KBM-7 (cell line): Measurements from ENCODE around the gene EIF4A3.
"Not testable (repeated sequence)": the region's sequence is repeated elsewhere in the genome, so short reads cannot be mapped to it uniquely, and the experiment has no call there.

Experiments
- DNase-seq: peaks from one replicate; pipeline ENCODE4 v3.0.0-alpha.2; 2015
- in situ Hi-C: fragments of 300-500 bp; cut with MboI; formaldehyde crosslinking; loops from 2 replicates; pipeline ENCODE4 v1.14.3; 2020; ENCODE audit warnings: low sequenced_read_pairs, low pct_unique_long_range_greater_than_20kb, mixed read lengths

EIF4A3 gene

DNA sequence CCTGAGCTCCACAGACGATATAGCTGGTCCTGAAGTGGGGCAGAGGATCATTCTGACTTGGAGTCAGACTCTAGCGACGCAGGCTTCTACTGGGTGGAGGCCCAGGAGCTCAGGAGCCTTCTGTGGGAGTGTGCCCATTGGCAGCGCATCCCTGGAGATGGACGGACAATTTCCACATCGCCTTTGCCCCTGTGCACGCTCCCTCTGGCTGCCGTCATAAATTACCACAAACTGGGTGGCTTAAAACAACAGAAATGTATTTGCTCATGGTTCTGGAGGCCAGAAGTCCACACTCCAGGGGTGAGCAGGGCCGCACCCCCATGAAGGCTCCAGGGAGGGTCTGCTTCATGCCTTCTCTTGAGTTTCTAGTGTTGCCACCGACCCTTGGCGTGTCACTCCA lies 29.8 kb upstream of the EIF4A3 start:
- DNase-seq, result no peak
- in situ Hi-C loops, result no loop called here

DNA sequence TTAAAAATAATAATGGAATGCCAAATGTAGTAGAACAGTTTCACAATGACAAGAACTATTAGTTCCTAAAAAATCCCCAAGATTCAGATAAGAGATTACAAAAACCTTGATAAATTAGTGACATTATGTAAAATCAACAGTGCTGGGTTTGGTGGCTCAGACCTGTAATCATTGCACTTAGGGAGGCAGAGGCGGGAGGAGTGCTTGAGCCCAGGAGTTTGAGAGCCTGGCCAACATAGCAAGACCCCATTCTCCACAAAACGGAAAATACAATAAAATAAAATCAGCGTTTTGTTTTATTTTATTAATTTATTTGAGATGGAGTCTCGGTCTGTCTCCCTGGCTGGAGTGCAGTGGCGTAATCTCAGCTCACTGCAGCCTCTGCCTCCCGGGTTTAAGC lies 27.0 kb upstream of the EIF4A3 start:
- in situ Hi-C loops, result no loop called here
- no peak for DNase-seq

DNA sequence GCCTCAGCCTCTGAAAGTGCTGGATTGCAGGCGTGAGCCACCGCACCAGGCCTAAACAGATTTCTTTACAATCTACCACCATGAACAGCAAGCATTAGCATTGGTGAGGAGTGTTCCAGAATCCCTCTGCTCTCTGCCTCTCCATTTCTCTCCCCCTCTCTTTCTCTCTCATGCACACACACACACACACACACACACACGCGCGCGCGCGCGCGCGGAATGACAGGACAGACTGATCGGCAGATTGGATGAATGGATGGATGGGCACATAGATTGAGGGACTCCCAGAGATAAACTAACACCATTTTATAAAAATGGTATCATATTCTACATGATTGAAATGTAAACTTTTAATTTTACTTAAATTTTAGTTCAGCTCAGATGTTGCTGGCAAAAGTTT lies 26.2 kb upstream of the EIF4A3 start:
- in situ Hi-C loops, result no loop called here

DNA sequence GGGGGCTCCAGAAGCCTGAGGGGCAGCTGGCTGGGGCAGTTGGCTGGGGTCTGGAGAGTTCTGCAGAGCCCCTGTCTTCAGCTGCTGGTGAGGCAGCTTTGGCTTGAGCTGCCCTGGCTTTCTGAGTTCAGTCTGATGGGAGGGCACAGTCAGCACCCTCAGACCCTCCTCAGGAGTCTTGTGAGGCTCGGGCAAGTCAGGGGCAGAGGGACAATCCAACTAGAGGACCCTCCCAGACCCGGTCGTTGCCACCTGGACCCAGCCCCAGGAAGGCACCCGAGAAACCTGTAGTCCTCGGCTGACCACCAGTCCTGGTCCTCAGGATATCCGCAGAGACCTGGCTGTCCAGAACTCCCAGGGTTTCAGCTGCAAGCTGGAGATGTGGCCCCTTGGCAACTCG lies 24.8 kb upstream of the EIF4A3 start:
- no peak for DNase-seq
- in situ Hi-C loops, result no loop called here

More for the DNA sequence above, 26.2 kb upstream of the EIF4A3 start:
- no peak for DNase-seq

DNA sequence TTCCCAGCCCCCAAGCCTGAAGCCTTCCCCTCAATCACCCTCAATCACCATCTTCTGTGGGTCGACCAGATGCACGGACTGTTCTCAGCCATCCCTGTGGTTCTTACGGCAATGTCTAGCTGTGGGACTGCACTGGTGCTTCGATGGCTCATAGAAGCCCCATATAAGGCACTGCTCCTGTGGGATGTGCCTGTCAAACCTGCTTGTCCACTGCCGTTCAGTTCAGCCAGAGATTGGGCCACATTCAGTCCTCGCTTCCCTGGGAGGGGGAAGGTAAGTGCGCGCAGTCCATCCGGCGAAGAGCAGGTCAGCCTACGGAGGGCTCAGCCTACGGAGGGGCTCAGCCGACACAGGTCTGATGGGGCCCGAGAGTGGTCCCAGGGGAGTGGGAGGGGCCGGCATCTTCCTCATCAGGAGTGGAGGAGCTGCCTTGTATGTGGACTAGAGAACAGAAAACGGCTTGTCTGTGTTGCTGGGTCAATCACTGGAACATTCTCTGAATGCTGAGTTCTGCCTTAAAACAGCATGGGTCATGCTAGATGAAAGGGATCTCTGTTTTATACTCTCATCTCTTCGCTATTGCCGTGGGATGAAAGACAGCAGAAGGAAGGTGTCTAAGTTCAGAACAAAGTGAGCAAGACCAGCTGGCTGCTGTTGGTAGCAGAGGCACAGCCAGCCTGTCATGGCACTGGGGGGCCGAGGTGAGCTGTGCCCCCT lies 23.0 kb upstream of the EIF4A3 start, which contains the start of gene CARD14:
CARD14 (plus strand) TSS at position 247 of the 717 bp plus-strand sequence. CDS start 11,409 bp downstream, outside the sequence.
- DNase-seq, result no peak
- in situ Hi-C loops, result no loop called here

DNA sequence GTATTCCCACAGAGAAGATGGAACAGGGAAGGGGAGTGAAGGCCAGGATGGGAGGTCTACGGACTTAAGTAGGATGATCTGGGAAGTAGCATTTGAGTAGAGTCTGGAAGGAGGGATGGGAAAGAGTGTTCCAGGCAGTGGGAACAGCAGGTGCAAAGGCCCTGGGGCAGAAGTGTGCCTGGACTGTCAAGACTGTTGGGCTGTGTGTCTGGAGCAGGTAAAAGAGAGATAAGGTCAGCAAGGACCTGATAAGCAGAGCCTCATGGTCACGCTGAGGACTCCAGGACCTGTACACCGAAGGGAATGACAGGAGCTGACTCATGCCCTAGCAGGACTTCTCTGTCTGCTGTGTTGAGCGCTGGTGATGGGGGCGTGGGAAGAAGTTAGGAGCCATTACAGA lies 22.2 kb upstream of the EIF4A3 start:
- in situ Hi-C loops, result no loop called here
- no peak for DNase-seq

DNA sequence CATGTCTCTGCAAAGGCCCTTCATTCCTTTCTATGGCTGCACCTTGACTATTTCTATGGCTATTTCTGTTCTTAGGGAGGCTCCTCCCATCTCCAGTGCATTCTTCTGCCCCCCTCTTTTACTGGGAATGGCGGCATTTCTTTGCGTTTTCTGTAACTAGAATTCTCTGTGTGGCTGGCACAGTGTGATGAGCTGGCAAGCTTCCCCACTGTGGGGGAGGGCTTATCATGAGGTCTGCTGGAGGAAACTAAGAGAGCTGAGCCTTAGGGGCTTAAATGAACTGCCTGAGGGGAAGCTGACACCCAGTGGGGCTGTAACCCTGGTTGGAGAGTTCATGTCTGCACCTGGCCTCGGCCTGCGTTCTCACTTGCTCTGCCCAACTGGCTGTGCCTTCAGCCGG lies 21.4 kb upstream of the EIF4A3 start:
- in situ Hi-C loops, result no loop called here
- peak; percentile 21 for DNase-seq

DNA sequence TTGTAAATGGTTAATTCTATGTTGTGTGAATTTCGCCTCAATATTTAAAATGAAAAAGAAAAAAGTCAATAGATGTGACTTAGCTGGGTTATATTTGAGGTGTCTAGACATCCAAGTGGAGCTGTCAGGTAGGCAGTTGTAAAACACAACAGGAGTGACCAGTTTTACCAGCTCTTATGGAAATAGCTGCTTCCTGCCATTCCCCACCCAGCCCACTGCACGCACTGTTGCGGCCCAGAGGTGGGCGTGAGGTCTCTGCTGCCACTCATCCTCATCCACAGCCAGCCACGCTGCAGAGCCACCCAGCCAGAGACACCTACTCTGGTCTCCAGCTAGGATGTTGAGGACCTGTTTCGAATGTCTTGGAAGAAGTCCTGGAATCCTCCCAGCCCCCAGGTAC lies 19.5 kb upstream of the EIF4A3 start:
- DNase-seq, result no peak
- in situ Hi-C loops, result no loop called here

DNA sequence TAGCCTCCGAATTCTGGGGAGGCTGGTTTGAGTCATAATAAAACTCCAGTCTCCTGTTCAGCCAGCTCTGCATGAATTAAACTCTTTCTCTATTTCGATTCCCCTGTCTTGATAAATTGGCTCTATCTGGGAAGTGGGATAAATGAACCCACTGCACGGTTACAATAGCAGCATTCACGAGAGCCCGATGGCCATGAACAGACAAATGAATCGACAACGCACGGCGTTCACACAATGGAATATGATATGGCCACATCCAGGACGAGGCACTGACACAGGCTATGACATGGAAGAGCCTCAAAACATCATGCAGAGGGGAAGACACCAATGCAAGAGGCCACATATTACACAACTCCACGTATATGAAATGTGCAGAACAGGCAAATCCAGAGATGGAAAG lies 17.3 kb upstream of the EIF4A3 start:
- in situ Hi-C loops, result no loop called here
- DNase-seq, result no peak

DNA sequence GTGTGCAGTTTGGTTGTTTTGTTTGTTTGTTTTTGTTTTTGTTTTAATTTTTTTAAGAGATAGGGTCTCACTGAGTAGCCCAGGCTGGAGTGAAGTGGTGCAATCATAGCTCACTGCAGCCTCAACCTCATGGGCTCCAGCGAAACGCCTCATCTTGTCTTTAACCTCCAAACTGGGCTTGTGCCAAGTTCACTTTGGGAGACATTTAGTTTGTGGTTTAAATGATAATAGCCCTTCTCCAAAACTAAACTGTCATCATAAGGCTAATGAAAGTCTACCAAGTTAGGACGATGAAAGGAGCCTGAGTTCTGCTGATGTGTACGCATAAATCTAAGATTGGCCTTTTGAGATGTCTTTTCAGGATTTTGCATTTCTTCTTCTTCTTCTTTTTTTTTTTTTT lies 16.4 kb upstream of the EIF4A3 start:
- DNase-seq, result no peak
- in situ Hi-C loops, result no loop called here

DNA sequence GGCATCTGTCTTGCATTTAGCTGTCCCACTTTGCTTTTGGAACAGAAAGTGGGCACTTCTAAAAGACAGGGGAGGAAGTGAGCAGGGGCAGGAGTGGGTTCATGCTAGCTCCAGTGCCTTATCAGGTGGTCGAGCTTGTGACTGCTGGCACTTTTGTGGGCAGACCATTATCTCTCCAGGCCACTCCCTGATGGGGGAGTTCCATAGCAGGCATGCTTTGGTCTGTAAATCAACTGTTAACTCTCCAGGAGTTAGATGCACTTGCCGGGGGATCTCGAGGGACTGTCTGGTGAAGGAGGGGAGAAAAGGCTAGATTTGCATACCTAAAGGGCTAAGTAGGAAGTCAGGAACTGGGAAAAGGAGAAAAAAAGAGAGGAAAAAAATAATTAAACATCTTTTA lies 13.6 kb upstream of the EIF4A3 start:
- DNase-seq, result no peak
- in situ Hi-C loops, result no loop called here

DNA sequence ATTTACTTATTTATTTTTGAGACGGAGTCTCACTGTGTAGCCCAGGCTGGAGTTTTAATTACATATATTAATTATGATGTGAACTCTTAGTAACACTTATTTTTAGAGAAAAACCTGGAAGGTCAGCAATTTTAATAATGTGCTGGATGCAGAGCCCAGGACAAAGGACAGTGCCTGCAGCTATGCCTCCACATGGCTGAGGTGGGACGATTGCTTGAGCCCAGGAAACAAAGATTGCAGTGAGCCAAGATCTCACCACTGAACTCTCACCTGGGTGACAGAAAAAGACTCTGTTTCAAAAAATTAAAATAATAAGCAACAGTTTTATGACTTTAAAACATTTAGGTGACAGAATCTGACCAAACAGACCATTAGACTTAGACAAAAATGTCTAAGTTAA lies 11.9 kb upstream of the EIF4A3 start:
- in situ Hi-C loops, result no loop called here
- DNase-seq, result no peak

DNA sequence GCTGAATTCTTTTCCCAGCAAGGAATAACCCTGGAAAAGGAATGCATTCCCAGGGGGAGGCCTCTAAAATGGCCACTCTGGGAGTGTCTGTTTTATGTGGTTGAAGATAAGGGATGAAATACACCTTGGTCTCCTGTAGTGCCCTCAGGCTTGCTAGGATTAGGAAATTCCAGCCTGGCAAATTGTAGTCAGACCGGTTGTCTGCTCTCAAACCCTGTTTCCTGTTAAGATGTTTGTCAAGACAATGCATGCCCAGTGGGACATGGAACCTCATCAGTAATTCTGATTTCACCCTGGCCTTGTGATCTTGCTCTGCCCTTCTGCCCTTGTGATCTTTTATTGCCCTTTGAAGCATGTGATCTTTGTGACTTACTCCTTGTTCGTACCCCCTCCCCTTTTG lies 8.7 kb upstream of the EIF4A3 start:
- in situ Hi-C loops, DNase-seq: not testable (repeated sequence)

DNA sequence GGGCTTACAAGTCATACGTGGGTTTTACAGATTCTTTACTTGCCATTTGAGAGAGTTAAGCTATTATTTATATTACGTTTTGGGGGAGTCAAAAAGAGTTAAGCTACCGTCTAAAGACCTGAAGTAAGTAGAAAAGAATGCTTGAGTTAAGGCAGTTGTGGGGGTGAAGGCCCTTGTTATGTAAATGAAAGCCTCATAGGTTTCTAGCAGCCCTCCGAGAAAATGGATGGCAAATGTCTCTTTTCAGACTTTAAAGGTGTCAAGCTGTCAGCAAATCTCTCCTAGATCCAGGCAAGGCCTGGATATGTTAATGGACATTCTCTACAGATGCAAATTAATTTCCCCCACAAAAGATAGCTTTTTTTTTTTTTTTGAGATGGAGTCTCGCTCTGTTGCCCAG lies 7.2 kb upstream of the EIF4A3 start:
- DNase-seq, result no peak

DNA sequence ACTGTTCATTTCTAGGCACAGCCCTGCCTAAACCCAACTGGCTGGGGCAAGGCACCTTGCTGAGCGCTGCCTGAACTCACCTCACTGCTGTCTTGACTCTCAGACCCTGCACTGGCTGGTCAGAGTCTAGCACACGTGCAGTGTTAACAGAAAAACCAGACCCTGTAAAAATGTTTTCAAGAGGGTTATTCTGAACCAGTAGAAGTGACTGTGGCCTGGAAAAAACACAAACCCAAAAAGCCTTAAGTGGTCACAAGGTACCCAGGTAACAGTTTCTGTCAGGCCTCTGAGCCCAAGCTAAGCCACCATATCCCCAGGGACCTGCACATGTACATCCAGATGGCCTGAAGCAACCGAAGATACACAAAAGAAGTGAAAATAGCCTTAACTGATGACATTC lies 6.1 kb upstream of the EIF4A3 start:
- no peak for DNase-seq
- in situ Hi-C loops, result no loop called here

More for the DNA sequence above, 7.2 kb upstream of the EIF4A3 start:
- in situ Hi-C loops, result no loop called here

DNA sequence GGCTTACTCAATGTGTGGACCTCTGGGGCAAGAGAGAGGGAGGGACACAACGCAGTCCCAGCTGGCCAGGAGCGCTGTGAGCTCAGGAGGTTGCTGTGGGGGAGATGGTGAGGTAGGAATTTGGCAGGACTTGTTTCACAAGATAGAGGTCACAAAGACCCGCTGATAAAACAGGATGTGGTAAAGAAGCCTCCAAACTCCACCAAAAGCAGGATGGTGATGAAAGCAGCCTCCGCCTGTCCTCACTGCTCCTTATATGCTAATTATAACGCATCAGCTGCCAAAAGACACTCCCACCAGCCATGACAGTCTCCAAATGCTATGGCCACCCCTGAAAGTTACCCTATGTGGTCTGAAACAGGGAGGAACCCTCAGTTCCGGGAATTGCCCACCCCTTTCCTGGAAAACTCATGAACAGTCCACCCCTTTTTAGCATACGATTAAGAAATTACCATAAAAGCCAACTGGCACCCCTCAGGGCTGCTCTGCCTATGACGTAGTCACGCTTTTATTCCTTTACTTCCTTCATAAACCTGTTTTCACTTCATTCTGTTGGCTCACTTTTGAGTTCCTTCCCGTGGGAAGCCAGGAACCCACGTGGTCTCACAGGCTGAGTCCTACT lies 5.3 kb upstream of the EIF4A3 start:
- in situ Hi-C loops, result no loop called here
- DNase-seq, result peak; percentile 83

DNA sequence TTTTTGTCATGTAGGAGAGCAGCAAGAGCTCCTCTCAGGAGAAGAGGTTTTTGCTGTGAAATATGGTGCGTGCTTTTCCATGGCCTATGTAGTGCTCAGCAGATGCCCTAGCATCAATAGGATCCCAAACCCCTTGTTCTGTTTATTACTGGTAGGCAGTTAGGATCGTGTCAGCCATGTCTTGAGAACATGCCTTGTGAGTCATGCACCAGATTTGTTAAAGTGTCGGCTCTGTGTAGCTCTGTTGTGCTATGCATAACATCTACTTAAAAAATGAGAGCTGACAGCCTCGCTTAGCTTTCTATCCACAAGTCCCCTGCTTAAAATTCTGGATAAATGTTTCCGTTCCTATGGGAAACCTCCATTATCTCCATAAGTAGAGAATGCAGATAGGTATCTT lies 4.4 kb upstream of the EIF4A3 start:
- in situ Hi-C loops, result no loop called here
- DNase-seq, result no peak

DNA sequence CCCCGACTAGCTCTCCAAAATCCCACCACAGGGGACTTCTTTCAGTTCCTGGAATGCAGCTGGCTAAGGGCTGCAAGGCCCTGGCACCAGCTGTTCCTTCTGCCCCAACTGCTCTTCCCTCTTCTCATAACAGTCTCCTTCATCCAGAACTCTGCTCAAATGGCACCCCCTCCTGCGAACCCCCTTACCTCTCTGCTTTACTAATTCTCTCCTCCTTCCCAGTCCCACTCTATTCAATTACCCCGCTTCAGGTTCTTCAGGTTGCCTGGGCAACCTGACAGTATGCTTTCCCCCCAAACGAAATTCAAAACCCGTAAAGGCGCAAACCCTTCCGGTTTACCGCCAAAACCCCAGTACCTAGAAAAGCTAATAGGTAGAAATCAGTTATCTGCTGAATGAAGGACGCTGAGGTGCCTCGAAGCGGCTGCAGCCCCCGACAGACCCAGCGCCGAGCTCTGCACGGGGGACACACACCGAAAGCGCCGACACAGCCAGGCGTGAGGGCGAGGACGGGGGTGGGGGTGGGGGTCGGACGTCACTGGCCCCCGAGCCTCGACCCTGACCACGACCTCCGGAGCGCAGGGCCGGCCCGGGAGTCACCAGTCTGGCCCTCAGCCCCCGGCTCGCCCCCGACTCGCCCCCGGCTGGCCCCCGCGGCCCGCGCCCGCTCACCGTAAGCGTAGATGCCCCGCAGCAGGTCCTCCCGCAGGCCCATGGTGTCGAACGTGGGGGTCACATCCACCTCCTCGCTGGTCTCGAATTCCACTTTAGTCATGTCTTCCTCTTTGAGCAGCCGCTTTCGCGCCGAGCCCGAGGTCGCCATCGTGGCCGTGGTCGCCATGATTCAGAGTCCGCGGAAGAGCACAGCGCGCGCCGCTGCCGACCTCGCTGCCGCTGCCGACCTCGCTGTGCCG lies 550 bp downstream of the EIF4A3 start:
- peak; percentile 49 for DNase-seq
- in situ Hi-C loops, result no loop called here

DNA sequence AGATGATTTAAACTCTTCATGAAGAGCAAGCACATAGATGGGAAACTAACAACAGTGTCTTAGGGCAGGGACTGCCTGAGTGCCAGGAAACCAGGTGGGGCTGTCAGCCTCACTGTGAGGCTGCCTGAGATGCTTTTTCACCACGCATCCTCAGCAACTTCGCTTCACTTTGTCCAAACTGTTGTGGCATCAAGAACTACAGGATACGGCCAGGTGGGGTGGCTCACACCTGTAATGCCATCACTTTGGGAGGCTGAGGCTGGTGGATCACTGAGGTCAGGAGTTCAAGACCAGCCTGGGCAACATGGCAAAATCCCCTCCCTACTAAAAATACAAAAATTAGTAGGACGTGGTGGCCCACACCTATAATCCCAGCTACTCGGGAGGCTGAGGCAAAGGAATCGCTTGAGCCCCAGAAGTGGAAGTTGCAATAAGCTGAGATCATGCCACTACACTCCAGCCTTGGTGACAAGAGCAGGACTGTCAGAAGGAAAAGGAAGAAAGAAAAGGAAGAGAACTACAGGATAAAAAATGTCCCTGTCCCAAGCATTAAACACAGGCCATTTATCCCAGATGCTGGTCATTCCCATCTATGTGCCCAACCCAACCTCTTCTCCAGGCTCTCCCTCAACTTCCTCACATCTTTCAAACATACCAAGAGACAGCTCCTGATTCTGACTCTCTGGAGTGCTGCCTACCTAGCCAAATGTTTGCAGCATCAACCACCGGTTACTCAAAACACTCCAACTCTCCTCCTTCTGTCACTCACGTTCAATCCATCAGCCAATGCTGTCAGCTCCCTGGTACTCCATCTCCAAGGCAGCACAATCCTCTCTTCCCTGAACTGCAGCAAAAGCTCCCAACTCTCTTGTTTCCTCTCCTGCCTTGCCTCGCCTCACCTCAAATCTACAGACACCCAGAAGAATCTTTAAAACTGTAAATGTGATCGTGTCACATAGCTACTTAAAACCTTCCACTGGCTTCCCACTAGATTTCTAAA lies 1.6 kb downstream of the EIF4A3 start:
- DNase-seq, result no peak
- in situ Hi-C loops, result no loop called here
